Smooth muscle cell (in vitro differentiated cells): ENCODE results near the gene HPX. TPM values are rescaled to one million over a fixed set of nuclear protein-coding genes. Genes with fewer than 3 reads are reported as not detected.

Experiments used
- DNase-seq: peaks from one replicate; lab custom pipeline; 2025; ENCODE audit not compliant: unreplicated experiment; lab: John Stamatoyannopoulos, UW
- H2AFZ ChIP-seq: fragments of 200-600 bp; sonication (generic); 2 replicates; pipeline ENCODE4 v1.6.0; 2016; ENCODE audit warnings: antibody characterized with exemption, low read depth, mild to moderate bottlenecking
- H3F3A ChIP-seq: fragments of 200-600 bp; sonication (generic); 2 replicates; pipeline ENCODE4 v1.6.0; 2017; ENCODE audit warnings: antibody characterized with exemption, low read depth
- H3K27ac ChIP-seq: fragments of 200-600 bp; sonication (generic); 2 replicates; pipeline ENCODE4 v1.5.1; 2016; ENCODE audit warnings: low read depth, mild to moderate bottlenecking
- H3K27me3 ChIP-seq: fragments of 200-600 bp; sonication (generic); 2 replicates; pipeline ENCODE4 v1.6.1; 2016; ENCODE audit warnings: low read depth, mild to moderate bottlenecking
- H3K36me3 ChIP-seq: fragments of 200-600 bp; sonication (generic); 2 replicates; pipeline ENCODE4 v1.5.1; 2016; ENCODE audit warnings: low read depth
- H3K4me1 ChIP-seq: fragments of 200-600 bp; sonication (generic); 2 replicates; pipeline ENCODE4 v1.5.1; 2016; ENCODE audit warnings: low read depth
- H3K4me2 ChIP-seq: fragments of 200-600 bp; sonication (generic); 2 replicates; pipeline ENCODE4 v1.6.0; 2016; ENCODE audit warnings: mild to moderate bottlenecking
- H3K4me3 ChIP-seq: fragments of 200-600 bp; sonication (generic); 2 replicates; pipeline ENCODE4 v1.5.1; 2016; ENCODE audit warnings: mild to moderate bottlenecking
- H3K79me2 ChIP-seq: fragments of 200-600 bp; sonication (generic); 2 replicates; pipeline ENCODE4 v1.6.0; 2016; ENCODE audit warnings: low read depth, mild to moderate bottlenecking
- H3K9ac ChIP-seq: fragments of 200-600 bp; sonication (generic); 2 replicates; pipeline ENCODE4 v1.6.0; 2016; ENCODE audit warnings: low read depth
- H3K9me3 ChIP-seq: fragments of 200-600 bp; sonication (generic); replicated peaks from 2 replicates; pipeline ENCODE4 v1.5.1; 2016; ENCODE audit warnings: low read depth
- H4K20me1 ChIP-seq: fragments of 200-600 bp; sonication (generic); 2 replicates; pipeline ENCODE4 v1.6.0; 2016; ENCODE audit warnings: low read depth
- WGBS: methylation state at CpG from one replicate; pipeline ENCODE4 v1.1.7; 2016; ENCODE audit warnings: low lambda C conversion rate; 5-methylcytosine and 5-hydroxymethylcytosine counted together
- polyA plus RNA-seq: library from polyadenylated mRNA; unstranded; fragments of >200 nt; fragmentation: Nextera tagmentation; extraction: Ambion mirVana; gene quantifications from 2 replicates; pipeline ENCODE4 v1.2.1, GENCODE V29; 2016
- total RNA-seq: library from RNA; depleted of rRNA; stranded (reverse); fragments of >200 nt; gene quantifications from 2 replicates; pipeline ENCODE4 v1.2.3, GENCODE V29; 2014
- TF ChIP-seq, protein P1 (sequence below): fragments of 200-600 bp; sonication (generic); IDR thresholded peaks from 2 replicates; pipeline ENCODE4 v1.5.1; 2017; ENCODE audit warnings: borderline replicate concordance, mild to moderate bottlenecking, antibody characterized with exemption; ENCODE audit not compliant: insufficient read depth, poor library complexity, severe bottlenecking

The HPX gene
- total and polyA plus RNA-seq, 2 experiments from 2014 or later, result 1.1 to 3.5 TPM

DNA sequence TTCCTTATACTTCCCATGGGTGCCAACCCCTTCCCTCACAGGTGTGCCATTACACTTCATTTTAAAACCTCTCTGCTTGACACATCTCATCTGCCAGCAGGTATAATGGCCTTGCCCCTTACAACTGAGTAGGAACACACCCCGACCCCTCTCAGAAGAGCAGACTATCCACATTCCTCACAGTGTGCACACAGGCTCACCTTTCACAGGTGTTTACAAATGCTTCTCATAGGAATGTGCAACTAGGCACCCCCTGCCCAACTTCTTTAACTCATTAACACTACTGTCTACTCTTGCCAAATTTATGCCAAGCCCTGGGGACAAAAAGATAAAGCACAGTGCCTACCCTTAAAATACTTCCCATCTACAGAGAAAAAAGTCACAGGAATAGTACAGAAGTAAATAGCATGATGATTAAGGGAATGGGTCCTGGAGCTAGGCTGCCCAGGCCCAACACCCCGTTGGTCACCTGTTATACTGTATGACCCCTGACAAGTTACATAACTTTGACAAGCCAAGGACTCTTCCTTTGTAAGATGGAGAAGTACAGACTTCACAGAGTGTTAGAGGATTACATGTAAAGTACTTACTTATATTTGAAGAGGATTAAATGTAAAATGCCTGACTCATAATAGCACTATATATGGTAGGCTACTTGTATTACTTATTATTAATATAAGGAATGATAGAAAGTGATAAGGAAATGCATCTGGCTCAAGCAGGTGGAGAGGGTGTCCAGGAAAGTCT lies 17.7 kb upstream of the HPX start:
- no peak overlapping the region for H2AFZ ChIP-seq
- H3K27ac ChIP-seq, result no peak overlapping the region
- H3K4me1 ChIP-seq, result no peaks in the 10 kb centered on the region
- H3K27me3 ChIP-seq, result no peaks in the 10 kb centered on the region
- no peaks in the 10 kb centered on the region for H3K36me3 ChIP-seq
- no peak overlapping the region for H3K4me3 ChIP-seq
- no peaks in the 10 kb centered on the region for H3K79me2 ChIP-seq
- H3K9me3 ChIP-seq, result no peaks in the 10 kb centered on the region
- 85% methylated on average over 2 of the region's 2 CpGs for WGBS
- H4K20me1 ChIP-seq, result no peaks in the 10 kb centered on the region
- no peak for DNase-seq
- H3K9ac ChIP-seq, result no peak overlapping the region
- H3K4me2 ChIP-seq, result no peak overlapping the region
- TF ChIP-seq, protein P1, sequence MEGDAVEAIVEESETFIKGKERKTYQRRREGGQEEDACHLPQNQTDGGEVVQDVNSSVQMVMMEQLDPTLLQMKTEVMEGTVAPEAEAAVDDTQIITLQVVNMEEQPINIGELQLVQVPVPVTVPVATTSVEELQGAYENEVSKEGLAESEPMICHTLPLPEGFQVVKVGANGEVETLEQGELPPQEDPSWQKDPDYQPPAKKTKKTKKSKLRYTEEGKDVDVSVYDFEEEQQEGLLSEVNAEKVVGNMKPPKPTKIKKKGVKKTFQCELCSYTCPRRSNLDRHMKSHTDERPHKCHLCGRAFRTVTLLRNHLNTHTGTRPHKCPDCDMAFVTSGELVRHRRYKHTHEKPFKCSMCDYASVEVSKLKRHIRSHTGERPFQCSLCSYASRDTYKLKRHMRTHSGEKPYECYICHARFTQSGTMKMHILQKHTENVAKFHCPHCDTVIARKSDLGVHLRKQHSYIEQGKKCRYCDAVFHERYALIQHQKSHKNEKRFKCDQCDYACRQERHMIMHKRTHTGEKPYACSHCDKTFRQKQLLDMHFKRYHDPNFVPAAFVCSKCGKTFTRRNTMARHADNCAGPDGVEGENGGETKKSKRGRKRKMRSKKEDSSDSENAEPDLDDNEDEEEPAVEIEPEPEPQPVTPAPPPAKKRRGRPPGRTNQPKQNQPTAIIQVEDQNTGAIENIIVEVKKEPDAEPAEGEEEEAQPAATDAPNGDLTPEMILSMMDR, result no peak
- H3F3A ChIP-seq, result no peaks in the 10 kb centered on the region

DNA sequence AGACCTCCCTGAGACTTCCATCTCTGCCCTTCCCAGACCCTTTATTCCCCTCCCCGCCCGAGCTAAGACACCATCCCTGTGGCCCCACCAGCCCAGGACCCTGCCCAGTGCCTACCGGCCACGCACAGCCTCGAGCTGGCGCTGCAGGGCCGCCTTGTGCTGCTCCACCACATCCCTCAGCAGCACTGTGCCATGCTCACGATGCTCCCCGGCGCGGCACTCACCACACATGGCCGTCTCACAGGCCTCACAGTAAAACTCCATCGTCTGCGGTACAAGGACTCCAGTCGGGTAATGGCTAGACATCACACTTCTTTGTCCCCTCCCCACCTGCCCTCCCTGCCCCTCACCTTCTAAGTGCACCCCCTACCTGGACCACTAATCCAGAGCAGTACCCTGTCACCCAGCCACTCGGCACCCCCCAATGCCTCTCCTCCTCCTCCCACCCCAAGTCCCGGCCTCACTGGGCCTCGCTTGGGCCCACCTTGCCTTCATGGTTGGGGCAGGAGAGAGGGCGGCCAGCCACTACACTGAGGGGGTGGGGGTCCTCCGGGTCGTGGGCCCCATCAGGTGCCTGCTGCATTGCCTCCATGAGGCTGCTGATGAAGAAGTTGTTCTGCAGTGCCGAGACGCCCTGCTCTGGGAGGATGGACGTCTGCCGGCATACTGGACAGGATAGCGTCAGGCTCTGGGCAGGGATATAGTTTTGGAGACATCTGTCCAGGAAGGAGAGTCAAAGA lies 17.0 kb upstream of the HPX start:
- TF ChIP-seq, protein P1, result no peak
- H3K27ac ChIP-seq, result no peak overlapping the region
- H3K36me3 ChIP-seq, result no peaks in the 10 kb centered on the region

DNA sequence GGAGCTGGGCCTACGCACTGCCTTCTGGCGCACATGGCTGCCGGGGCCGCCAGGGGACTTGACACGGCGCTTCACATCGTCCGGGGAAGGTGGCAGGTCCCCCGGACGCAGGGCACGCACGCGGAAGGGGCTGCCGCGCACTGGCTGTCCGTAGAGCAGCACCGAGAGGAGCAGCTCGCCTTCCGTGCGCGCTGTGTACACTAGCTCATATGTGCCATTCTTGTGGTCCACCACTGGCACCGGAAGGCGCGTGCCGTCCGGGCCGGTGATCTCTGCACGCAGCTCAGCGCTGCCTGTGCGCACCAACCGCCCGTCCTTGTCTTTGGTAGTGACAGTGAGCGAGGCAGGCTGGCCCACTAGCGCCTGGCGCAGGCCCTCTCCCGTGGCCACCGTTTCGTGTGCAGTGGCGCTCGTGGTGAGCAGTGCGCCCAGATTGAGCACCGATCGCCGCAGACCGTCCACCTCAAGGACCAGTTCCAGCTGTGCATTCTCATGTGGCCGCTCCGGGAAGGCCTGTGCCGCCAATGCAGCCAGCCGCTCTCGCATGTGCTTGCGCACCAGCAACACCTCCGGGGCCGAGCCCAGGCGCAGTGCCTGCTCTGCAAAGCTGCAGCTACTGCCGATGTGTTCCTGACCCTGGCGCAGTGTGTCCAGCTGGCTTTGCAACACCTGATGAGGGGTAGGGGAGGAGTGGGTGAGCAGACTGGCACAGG lies 15.7 kb upstream of the HPX start:
- no peaks in the 10 kb centered on the region for H3K79me2 ChIP-seq
- H3K27ac ChIP-seq, result no peak overlapping the region
- 99% methylated on average over 56 of the region's 56 CpGs for WGBS
- no peak overlapping the region for H3K4me3 ChIP-seq
- no peak overlapping the region for H3K9ac ChIP-seq
- H3K36me3 ChIP-seq, result no peaks in the 10 kb centered on the region
- no peak for DNase-seq
- H2AFZ ChIP-seq, result no peak overlapping the region
- H3F3A ChIP-seq, result no peaks in the 10 kb centered on the region
- H4K20me1 ChIP-seq, result peaks cover 6% of the 10 kb centered on the region
- TF ChIP-seq, protein P1, result no peak
- no peak overlapping the region for H3K4me2 ChIP-seq
- H3K4me1 ChIP-seq, result no peaks in the 10 kb centered on the region
- H3K9me3 ChIP-seq, result no peaks in the 10 kb centered on the region
- H3K27me3 ChIP-seq, result no peaks in the 10 kb centered on the region

More for the DNA sequence above, 17.0 kb upstream of the HPX start:
- H2AFZ ChIP-seq, result no peak overlapping the region
- H4K20me1 ChIP-seq, result no peaks in the 10 kb centered on the region
- DNase-seq, result no peak
- whole genome bisulfite sequencing, result 98% methylated on average over 23 of the region's 26 CpGs
- H3K4me3 ChIP-seq, result no peak overlapping the region
- H3K4me1 ChIP-seq, result no peaks in the 10 kb centered on the region
- no peak overlapping the region for H3K4me2 ChIP-seq
- H3K9me3 ChIP-seq, result no peaks in the 10 kb centered on the region
- no peaks in the 10 kb centered on the region for H3K79me2 ChIP-seq
- H3K27me3 ChIP-seq, result no peaks in the 10 kb centered on the region
- H3K9ac ChIP-seq, result no peak overlapping the region
- no peaks in the 10 kb centered on the region for H3F3A ChIP-seq
